ENCODE results near the gene IVD. TPM values are rescaled to one million over a fixed set of nuclear protein-coding genes. Genes with fewer than 3 reads are reported as not detected.

IVD gene
- polyA plus RNA-seq, 1 of the 3 experiments (the other 2 are of a cell fraction) = 54.2 TPM

GRCh38 chr15:40459391-40460015 is 53.9 kb downstream of the IVD start:
- Histone ChIP-seq H3K36me3 (replicated peaks in 1 of 2; ENCODE audit: control insufficient read depth in 1 of 2, insufficient read depth in 2 of 2, low read length in 1 of 2) (peaks cover 3 to 29% of the 10 kb centered on the region in 2 experiments), H3K79me2 (ENCODE audit: insufficient read depth) (peaks cover 35% of the 10 kb centered on the region), H3K27me3 (ENCODE audit: insufficient read depth) (no peaks in the 10 kb centered on the region), H3K9ac (no peak overlapping the region), H3F3A (replicated peaks; ENCODE audit: insufficient read depth) (no peaks in the 10 kb centered on the region), H3K9me3 (no peaks in the 10 kb centered on the region), H3K4me1 (ENCODE audit: control insufficient read depth in 1 of 2, insufficient read depth in 2 of 2, low read depth in 1 of 2, low read length in 1 of 2) (peaks cover 16 to 23% of the 10 kb centered on the region in 2 experiments; a peak in 3 of 4 replicates), H3K4me2 (no peak overlapping the region), H4K20me1 (ENCODE audit: insufficient read depth) (peaks cover 34% of the 10 kb centered on the region), H3K4me3 (ENCODE audit: low read depth in 2 of 2, low read length in 1 of 2) (no peak overlapping the region), H3K27ac (ENCODE audit: low read depth in 2 of 2, low read length in 1 of 2) (no peak overlapping the region), H3K9me2 (no peaks in the 10 kb centered on the region), H2AFZ (ENCODE audit: low read depth) (no peak overlapping the region)
- no peak for DNase-seq
- ChIA-PET CTCF (interaction anchor here (1.1 kb wide), 1 partner anchor 11 kb away, joined by 3 read pairs; no protein-coding TSS in a partner anchor), POLR2A (no interaction called here)
- TF ChIP-seq SMC3 (IDR thresholded peaks at IDR 0.05; ENCODE audit: low read depth, low read length) = no peak
- no peak for TF ChIP-seq ZBTB33 (IDR thresholded peaks at IDR 0.05; ENCODE audit: borderline replicate concordance, low read depth)
- 93% methylated on average over 7 of the region's 19 CpGs for WGBS (ENCODE audit: low lambda C conversion rate)

DNA sequence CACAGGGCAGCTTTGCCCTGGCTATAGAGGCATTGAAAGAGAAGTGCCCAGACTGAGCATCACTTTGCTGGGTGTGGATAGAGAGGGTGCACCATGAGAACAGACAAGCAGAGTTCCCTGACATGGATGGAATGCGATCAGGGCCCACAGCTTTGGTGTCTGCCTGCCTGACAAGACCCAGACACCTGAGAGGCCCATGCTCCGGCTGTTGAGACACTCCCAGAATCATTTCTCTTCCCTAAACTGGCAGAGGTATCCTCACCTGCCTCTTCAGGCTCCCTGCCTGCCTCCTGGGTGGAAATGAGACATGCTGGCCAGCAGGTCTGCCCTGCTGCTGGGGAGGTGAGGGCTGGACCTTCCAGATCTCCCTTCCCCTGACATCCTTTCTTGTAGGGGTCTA is 54.8 kb downstream of the IVD start:
- Histone ChIP-seq H3K9ac (no peak overlapping the region), H3F3A (replicated peaks; ENCODE audit: insufficient read depth) (no peaks in the 10 kb centered on the region), H3K9me2 (no peaks in the 10 kb centered on the region), H3K79me2 (ENCODE audit: insufficient read depth) (peaks cover 26% of the 10 kb centered on the region), H4K20me1 (ENCODE audit: insufficient read depth) (peaks cover 25% of the 10 kb centered on the region), H3K4me2 (no peak overlapping the region), H3K27ac (ENCODE audit: low read depth in 2 of 2, low read length in 1 of 2) (no peak overlapping the region), H3K27me3 (ENCODE audit: insufficient read depth) (no peaks in the 10 kb centered on the region), H3K36me3 (replicated peaks in 1 of 2; ENCODE audit: control insufficient read depth in 1 of 2, insufficient read depth in 2 of 2, low read length in 1 of 2) (peaks cover 4 to 38% of the 10 kb centered on the region in 2 experiments), H3K9me3 (no peaks in the 10 kb centered on the region), H3K4me3 (ENCODE audit: low read depth in 2 of 2, low read length in 1 of 2) (no peak overlapping the region), H2AFZ (ENCODE audit: low read depth) (no peak overlapping the region), H3K4me1 (ENCODE audit: control insufficient read depth in 1 of 2, insufficient read depth in 2 of 2, low read depth in 1 of 2, low read length in 1 of 2) (peaks cover 7 to 14% of the 10 kb centered on the region in 2 experiments; a peak in 2 of 4 replicates)
- no peak for DNase-seq
- ChIA-PET CTCF (no interaction called here), POLR2A (no interaction called here)
- WGBS (ENCODE audit: low lambda C conversion rate) = 100% methylated on average over 1 of the region's 2 CpGs
- TF ChIP-seq MXI1 (IDR thresholded peaks at IDR 0.05; ENCODE audit: low read depth, low read length) (no peak), GABPA (IDR thresholded peaks at IDR 0.05; ENCODE audit: low read depth) (no peak), GATA2 (CRISPR knock-in tag; IDR thresholded peaks at IDR 0.05) (no peak), ELF1 (IDR thresholded peaks at IDR 0.05) (no peak), TCF12 (IDR thresholded peaks at IDR 0.05) (no peak), RAD21 (IDR thresholded peaks at IDR 0.05; ENCODE audit: low read length) (no peak), NRF1 (IDR thresholded peaks at IDR 0.05; ENCODE audit: low read depth, low read length) (no peak), EZH2phosphoT487 (IDR thresholded peaks at IDR 0.05; ENCODE audit: borderline replicate concordance, low read depth) (no peak), RFX5 (IDR thresholded peaks at IDR 0.05; ENCODE audit: low read length) (no peak), EP300 (IDR thresholded peaks at IDR 0.05; ENCODE audit: borderline replicate concordance in 1 of 2, low read depth in 1 of 2, low read length in 1 of 2) (no peak), SMC3 (IDR thresholded peaks at IDR 0.05; ENCODE audit: low read depth, low read length) (no peak), NFIC (IDR thresholded peaks at IDR 0.05; ENCODE audit: borderline replicate concordance) (no peak), MAX (IDR thresholded peaks at IDR 0.05; ENCODE audit: low read depth) (no peak), CTCF (IDR thresholded peaks at IDR 0.05) (no peak)

Data from SK-N-SH (cell line).